Chondrocyte (in vitro differentiated cells): Measurements from ENCODE around the gene PROK1. TPM values are rescaled to one million over a fixed set of nuclear protein-coding genes. Genes with fewer than 3 reads are reported as not detected.
A peak's percentile ranks its signal among the peaks of the same experiment; 100 is the strongest.
"Not testable (repeated sequence)": the region's sequence is repeated elsewhere in the genome, so short reads cannot be mapped to it uniquely, and the experiment has no call there.

ENCODE experiments used
- DNase-seq: peaks from one replicate; pipeline ENCODE4 v3.0.0; 2021; ENCODE audit warnings: mixed read lengths, low spot score
- H3K27ac Mint-ChIP-seq: one replicate; pipeline ENCODE4 v1.8.0; 2021; ENCODE audit warnings: mild to moderate bottlenecking, moderate library complexity, mixed read lengths; ENCODE audit not compliant: unreplicated experiment
- H3K27me3 Mint-ChIP-seq: 2 replicates; pipeline ENCODE4 v1.8.0; 2021; ENCODE audit warnings: low read depth, mixed read lengths
- H3K36me3 Mint-ChIP-seq: 2 replicates; pipeline ENCODE4 v1.8.0; 2021; ENCODE audit warnings: low read depth, mixed read lengths
- H3K4me1 Mint-ChIP-seq: 2 replicates; pipeline ENCODE4 v1.8.0; 2021; ENCODE audit warnings: low read depth, mild to moderate bottlenecking, mixed read lengths
- H3K4me3 Mint-ChIP-seq: one replicate; pipeline ENCODE4 v1.8.0; 2021; ENCODE audit warnings: mild to moderate bottlenecking, moderate library complexity, mixed read lengths; ENCODE audit not compliant: unreplicated experiment
- H3K9me3 Mint-ChIP-seq: 2 replicates; pipeline ENCODE4 v1.8.0; 2021; ENCODE audit warnings: low read depth, mixed read lengths
- CTCF ChIP-seq: fragments of 200-600 bp; sonication (generic); IDR thresholded peaks from 2 replicates; pipeline ENCODE4 v1.5.0; 2021; ENCODE audit warnings: antibody characterized with exemption, mild to moderate bottlenecking, moderate library complexity
- total RNA-seq: library from RNA; stranded (reverse); gene quantifications from 3 replicates; pipeline ENCODE4 v1.2.1, GENCODE V29; 2021

The PROK1 gene
- total RNA-seq, 1 donor from 2014 or later, result not detected

GRCh38 chr1:110408488-110408887, 42.5 kb upstream of the PROK1 start:
- Mint-ChIP-seq H3K36me3 (peaks cover 5% of the 10 kb centered on the region), H3K27ac (no peak overlapping the region), H3K9me3 (no peaks in the 10 kb centered on the region), H3K4me1 (peaks cover 24% of the 10 kb centered on the region), H3K27me3 (no peaks in the 10 kb centered on the region), H3K4me3 (peak overlapping the region; percentile 95)
- no peak for DNase-seq
- TF ChIP-seq CTCF, result no peak

GRCh38 chr1:110409316-110409715, 41.6 kb upstream of the PROK1 start:
- TF ChIP-seq CTCF, result no peak
- Mint-ChIP-seq H3K36me3 (peaks cover 2% of the 10 kb centered on the region), H3K27me3 (no peaks in the 10 kb centered on the region), H3K9me3 (no peaks in the 10 kb centered on the region), H3K4me1 (peaks cover 24% of the 10 kb centered on the region), H3K4me3 (no peak overlapping the region), H3K27ac (no peak overlapping the region)
- no peak for DNase-seq

DNA sequence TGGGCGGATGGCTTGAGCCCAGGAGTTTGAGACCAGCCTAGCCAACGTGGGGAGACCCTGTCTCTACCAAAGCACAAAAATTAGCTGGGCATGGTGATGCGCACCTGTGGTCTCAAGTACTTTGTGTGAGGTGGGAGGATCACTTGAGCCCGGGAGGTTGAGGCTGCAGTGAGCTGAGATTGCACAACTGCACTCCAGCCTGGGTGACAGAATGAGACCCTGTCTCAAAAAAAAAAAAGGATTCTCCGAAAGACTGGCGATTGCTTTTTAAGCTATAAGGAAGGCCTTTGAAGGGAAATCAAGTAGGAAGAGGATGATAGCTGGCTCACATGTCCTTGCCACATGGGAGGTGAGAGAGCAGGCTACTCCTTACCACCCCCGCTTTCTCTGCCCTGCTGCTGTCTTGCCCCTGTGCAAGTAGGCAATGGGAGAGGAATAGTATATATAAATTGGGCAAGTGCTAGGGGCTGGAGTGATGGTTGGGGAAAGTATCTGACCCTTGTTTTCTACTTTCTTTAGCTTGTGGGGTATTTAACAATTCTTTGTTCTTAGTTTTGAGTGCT, 39.7 kb upstream of the PROK1 start:
- TF ChIP-seq CTCF, result no peak
- no peaks in the 10 kb centered on the region for H3K9me3 Mint-ChIP-seq
- no peak overlapping the region for H3K4me3 Mint-ChIP-seq
- no peaks in the 10 kb centered on the region for H3K27me3 Mint-ChIP-seq
- peaks cover 20% of the 10 kb centered on the region for H3K4me1 Mint-ChIP-seq
- no peaks in the 10 kb centered on the region for H3K36me3 Mint-ChIP-seq
- H3K27ac Mint-ChIP-seq, result no peak overlapping the region
- no peak for DNase-seq

- H3K27me3 Mint-ChIP-seq, result no peaks in the 10 kb centered on the region
- H3K4me1 Mint-ChIP-seq, result peaks cover 10% of the 10 kb centered on the region
- no peaks in the 10 kb centered on the region for H3K36me3 Mint-ChIP-seq
- DNase-seq, result no peak
- H3K9me3 Mint-ChIP-seq, result no peaks in the 10 kb centered on the region
- no peak overlapping the region for H3K27ac Mint-ChIP-seq
- no peak overlapping the region for H3K4me3 Mint-ChIP-seq
- peak; percentile 79 for TF ChIP-seq CTCF
Observed at GRCh38 chr1:110412576-110412975, 38.4 kb upstream of the PROK1 start.

- H3K4me1 Mint-ChIP-seq, H3K36me3 Mint-ChIP-seq, H3K27me3 Mint-ChIP-seq, DNase-seq, H3K4me3 Mint-ChIP-seq, H3K9me3 Mint-ChIP-seq, H3K27ac Mint-ChIP-seq: not testable (repeated sequence)
Observed at GRCh38 chr1:110413045-110413444, 37.9 kb upstream of the PROK1 start.

GRCh38 chr1:110418729-110419128, 32.2 kb upstream of the PROK1 start:
- peaks cover 2% of the 10 kb centered on the region for H3K36me3 Mint-ChIP-seq
- no peak for TF ChIP-seq CTCF
- H3K27me3 Mint-ChIP-seq, result peaks cover 6% of the 10 kb centered on the region
- no peak for DNase-seq
- H3K4me3 Mint-ChIP-seq, result no peak overlapping the region
- H3K4me1 Mint-ChIP-seq, result peaks cover 3% of the 10 kb centered on the region
- peaks cover 9% of the 10 kb centered on the region for H3K9me3 Mint-ChIP-seq
- no peak overlapping the region for H3K27ac Mint-ChIP-seq
